IPS-20b (cell line): ENCODE measurements around the gene CAPN13.

ENCODE experiments used
- H3K27ac ChIP-seq: one replicate; pipeline ENCODE4 v1.5.1; 2013; ENCODE audit warnings: low read length
- H3K27me3 ChIP-seq: 2 replicates; pipeline ENCODE4 v1.6.1; 2013; ENCODE audit warnings: mild to moderate bottlenecking, low read length, inconsistent platforms; ENCODE audit not compliant: insufficient read depth
- H3K36me3 ChIP-seq: 2 replicates; pipeline ENCODE4 v1.6.1; 2013; ENCODE audit warnings: low read depth, mild to moderate bottlenecking, inconsistent platforms, low read length, moderate library complexity; ENCODE audit not compliant: insufficient read depth
- H3K4me1 ChIP-seq: 2 replicates; pipeline ENCODE4 v1.6.1; 2013; ENCODE audit warnings: mild to moderate bottlenecking, control low read depth, inconsistent platforms, low read length, moderate library complexity; ENCODE audit not compliant: insufficient read depth
- H3K4me3 ChIP-seq: 2 replicates; pipeline ENCODE4 v1.5.1; 2013; ENCODE audit warnings: mild to moderate bottlenecking, low read length, inconsistent platforms
- H3K9ac ChIP-seq: 2 replicates; pipeline ENCODE4 v1.6.1; 2013; ENCODE audit warnings: low read depth, mild to moderate bottlenecking, inconsistent platforms, low read length, moderate library complexity
- H3K9me3 ChIP-seq: 2 replicates; pipeline ENCODE4 v1.6.1; 2013; ENCODE audit warnings: mild to moderate bottlenecking, low read depth, low read length, inconsistent platforms; ENCODE audit not compliant: insufficient read depth

The CAPN13 gene

GRCh38 chr2:30683236-30683956 lies 123.8 kb downstream of the CAPN13 start:
- no peaks in the 10 kb centered on the region for H3K36me3 ChIP-seq
- H3K27ac ChIP-seq: no peak overlapping the region
- H3K9me3 ChIP-seq: no peaks in the 10 kb centered on the region
- no peak overlapping the region for H3K9ac ChIP-seq
- no peaks in the 10 kb centered on the region for H3K4me1 ChIP-seq
- H3K4me3 ChIP-seq: no peak overlapping the region
- no peaks in the 10 kb centered on the region for H3K27me3 ChIP-seq

- Histone ChIP-seq H3K4me1 (no peaks in the 10 kb centered on the region), H3K4me3 (no peak overlapping the region), H3K36me3 (no peaks in the 10 kb centered on the region), H3K9ac (no peak overlapping the region), H3K27ac (no peak overlapping the region), H3K9me3 (no peaks in the 10 kb centered on the region), H3K27me3 (no peaks in the 10 kb centered on the region)
Measured at GRCh38 chr2:30681022-30681421, 126.2 kb downstream of the CAPN13 start.

- H3K27me3 ChIP-seq: no peaks in the 10 kb centered on the region
- no peaks in the 10 kb centered on the region for H3K9me3 ChIP-seq
- H3K4me3 ChIP-seq: no peak overlapping the region
- no peak overlapping the region for H3K9ac ChIP-seq
- H3K4me1 ChIP-seq: no peaks in the 10 kb centered on the region
- no peak overlapping the region for H3K27ac ChIP-seq
- H3K36me3 ChIP-seq: no peaks in the 10 kb centered on the region
Measured at GRCh38 chr2:30680121-30680520, 127.1 kb downstream of the CAPN13 start.

GRCh38 chr2:30679426-30680088 lies 127.7 kb downstream of the CAPN13 start:
- no peaks in the 10 kb centered on the region for H3K36me3 ChIP-seq
- H3K4me1 ChIP-seq: no peaks in the 10 kb centered on the region
- H3K4me3 ChIP-seq: no peak overlapping the region
- H3K27me3 ChIP-seq: no peaks in the 10 kb centered on the region
- no peak overlapping the region for H3K9ac ChIP-seq
- no peak overlapping the region for H3K27ac ChIP-seq
- no peaks in the 10 kb centered on the region for H3K9me3 ChIP-seq

GRCh38 chr2:30678410-30679137 lies 128.7 kb downstream of the CAPN13 start:
- Histone ChIP-seq H3K4me1 (no peaks in the 10 kb centered on the region), H3K27ac (no peak overlapping the region)

GRCh38 chr2:30677861-30678385 lies 129.3 kb downstream of the CAPN13 start:
- Histone ChIP-seq H3K36me3 (no peaks in the 10 kb centered on the region), H3K4me3 (no peak overlapping the region), H3K9me3 (no peaks in the 10 kb centered on the region), H3K4me1 (no peaks in the 10 kb centered on the region), H3K9ac (no peak overlapping the region), H3K27me3 (no peaks in the 10 kb centered on the region), H3K27ac (no peak overlapping the region)

More at GRCh38 chr2:30678410-30679137, 128.7 kb downstream of the CAPN13 start:
- Histone ChIP-seq H3K27me3 (no peaks in the 10 kb centered on the region), H3K9ac (no peak overlapping the region), H3K9me3 (no peaks in the 10 kb centered on the region), H3K4me3 (no peak overlapping the region), H3K36me3 (no peaks in the 10 kb centered on the region)

- no peak overlapping the region for H3K27ac ChIP-seq
- no peaks in the 10 kb centered on the region for H3K27me3 ChIP-seq
- H3K4me1 ChIP-seq: no peaks in the 10 kb centered on the region
- no peaks in the 10 kb centered on the region for H3K9me3 ChIP-seq
- H3K9ac ChIP-seq: no peak overlapping the region
- no peaks in the 10 kb centered on the region for H3K36me3 ChIP-seq
- no peak overlapping the region for H3K4me3 ChIP-seq
Measured at GRCh38 chr2:30677231-30677630, 130.0 kb downstream of the CAPN13 start.

- peaks cover 1% of the 10 kb centered on the region; the same call in 1 of the 2 replicates for H3K9me3 ChIP-seq
- H3K27me3 ChIP-seq: no peaks in the 10 kb centered on the region
- H3K27ac ChIP-seq: no peak overlapping the region
Measured at GRCh38 chr2:30675758-30676157, 131.5 kb downstream of the CAPN13 start.

GRCh38 chr2:30673127-30673526 lies 134.1 kb downstream of the CAPN13 start:
- Histone ChIP-seq H3K4me3 (no peak overlapping the region), H3K27ac (no peak overlapping the region), H3K27me3 (no peaks in the 10 kb centered on the region), H3K9ac (no peak overlapping the region), H3K4me1 (no peaks in the 10 kb centered on the region), H3K36me3 (no peaks in the 10 kb centered on the region), H3K9me3 (peaks cover 20% of the 10 kb centered on the region)

More at GRCh38 chr2:30675758-30676157, 131.5 kb downstream of the CAPN13 start:
- Histone ChIP-seq H3K36me3 (no peaks in the 10 kb centered on the region), H3K4me3 (no peak overlapping the region), H3K4me1 (no peaks in the 10 kb centered on the region), H3K9ac (no peak overlapping the region)
